ENCODE data around the gene ADIPOR1. TPM values are rescaled to one million over a fixed set of nuclear protein-coding genes. Genes with fewer than 3 reads are reported as not detected.

The ADIPOR1 gene
- total RNA-seq, 1 donor from 2014 or later = 45.0 TPM

GRCh38 chr1:202959276-202959620 lies 1.1 kb upstream of the ADIPOR1 start:
- intact Hi-C loops (cut with micrococcal nuclease) = loop anchor here (2.0 kb wide), 3 partner anchors 40 to 70 kb away; partner anchors contain the start of genes RABIF and TMEM183A
- DNase-seq (no peak), ATAC-seq (ENCODE audit: low read depth) (no peak)
- ChIA-PET CTCF (no interaction called here), POLR2A (interaction anchor here (1.3 kb wide), 1 partner anchor 9 kb away, joined by 8 read pairs; the partner anchor contains the start of gene CYB5R1)
- TF ChIP-seq CTCF (IDR thresholded peaks at IDR 0.05) = no peak
- H3K4me3 Mint-ChIP-seq = no peak overlapping the region
- H3K27ac Mint-ChIP-seq = no peak overlapping the region
- H3K9me3 Mint-ChIP-seq = no peaks in the 10 kb centered on the region
- H3K27me3 Mint-ChIP-seq = no peaks in the 10 kb centered on the region
- H3K4me1 Mint-ChIP-seq = peaks cover 28% of the 10 kb centered on the region
- peaks cover 35% of the 10 kb centered on the region for H3K36me3 Mint-ChIP-seq (ENCODE audit: low read depth)

GRCh38 chr1:202958544-202959275 lies 598 bp upstream of the ADIPOR1 start:
- H3K4me1 Mint-ChIP-seq = peaks cover 31% of the 10 kb centered on the region
- H3K27me3 Mint-ChIP-seq = no peaks in the 10 kb centered on the region
- H3K27ac Mint-ChIP-seq = peak overlapping the region; percentile 86
- intact Hi-C loops (cut with micrococcal nuclease) = loop anchor here (1.0 to 2.0 kb wide), 5 partner anchors 9 to 70 kb away; partner anchors contain the start of genes CYB5R1, KLHL12, RABIF and TMEM183A
- TF ChIP-seq CTCF (IDR thresholded peaks at IDR 0.05) = no peak
- peaks cover 35% of the 10 kb centered on the region for H3K36me3 Mint-ChIP-seq (ENCODE audit: low read depth)
- ChIA-PET CTCF (no interaction called here), POLR2A (interaction anchor here (0.6 to 1.3 kb wide), 3 partner anchors 9 to 31 kb away, joined by 3 to 8 read pairs (median 6); partner anchors contain the start of genes CYB5R1 and KLHL12)
- DNase-seq (peak; percentile 17), ATAC-seq (ENCODE audit: low read depth) (no peak)
- peak overlapping the region; percentile 90 for H3K4me3 Mint-ChIP-seq
- no peaks in the 10 kb centered on the region for H3K9me3 Mint-ChIP-seq

GRCh38 chr1:202956969-202957368 lies 1.1 kb downstream of the ADIPOR1 start:
- Mint-ChIP-seq H3K4me3 (peak overlapping the region; percentile 84), H3K27ac (peak overlapping the region; percentile 47), H3K36me3 (ENCODE audit: low read depth) (peaks cover 23% of the 10 kb centered on the region), H3K9me3 (no peaks in the 10 kb centered on the region), H3K27me3 (no peaks in the 10 kb centered on the region), H3K4me1 (peaks cover 40% of the 10 kb centered on the region)
- POLR2A ChIA-PET = interaction anchor here (0.6 kb wide), 1 partner anchor 36 kb away, joined by 4 read pairs; no protein-coding TSS in a partner anchor
- no peak for TF ChIP-seq CTCF (IDR thresholded peaks at IDR 0.05)
- intact Hi-C loops (cut with micrococcal nuclease) = no loop called here
- no peak for DNase-seq
- ATAC-seq (ENCODE audit: low read depth) = no peak
- CTCF ChIA-PET = no interaction called here

- no peak for TF ChIP-seq CTCF (IDR thresholded peaks at IDR 0.05)
- H3K9me3 Mint-ChIP-seq = no peaks in the 10 kb centered on the region
- ChIA-PET CTCF (interaction anchor here (0.7 kb wide), 1 partner anchor 56 kb away, joined by 3 read pairs; no protein-coding TSS in a partner anchor), POLR2A (interaction anchor here (0.7 to 1.1 kb wide), 2 partner anchors 51 to 52 kb away, joined by 3 to 5 read pairs; no protein-coding TSS in a partner anchor)
- H3K27ac Mint-ChIP-seq = no peak overlapping the region
- peaks cover 40% of the 10 kb centered on the region for H3K4me1 Mint-ChIP-seq
- no peak overlapping the region for H3K4me3 Mint-ChIP-seq
- intact Hi-C loops (cut with micrococcal nuclease) = no loop called here
- ATAC-seq (ENCODE audit: low read depth) (no peak), DNase-seq (no peak)
- H3K36me3 Mint-ChIP-seq (ENCODE audit: low read depth) = peaks cover 37% of the 10 kb centered on the region
- no peaks in the 10 kb centered on the region for H3K27me3 Mint-ChIP-seq
Measured at GRCh38 chr1:202954057-202954745, 3.9 kb downstream of the ADIPOR1 start.

GRCh38 chr1:202953392-202953791 lies 4.7 kb downstream of the ADIPOR1 start:
- Mint-ChIP-seq H3K36me3 (ENCODE audit: low read depth) (peaks cover 44% of the 10 kb centered on the region), H3K9me3 (no peaks in the 10 kb centered on the region), H3K4me3 (no peak overlapping the region), H3K4me1 (peaks cover 34% of the 10 kb centered on the region), H3K27me3 (no peaks in the 10 kb centered on the region), H3K27ac (no peak overlapping the region)
- intact Hi-C loops (cut with micrococcal nuclease) = no loop called here
- ATAC-seq (ENCODE audit: low read depth) = no peak
- ChIA-PET CTCF (no interaction called here), POLR2A (no interaction called here)
- TF ChIP-seq CTCF (IDR thresholded peaks at IDR 0.05) = no peak
- no peak for DNase-seq

All from activated B cell treated with CpG ODN at 0.5 μM for 24 hours (primary cell).